HFFc6 (cell line): ENCODE measurements around the gene ASCL2. TPM values are rescaled to one million over a fixed set of nuclear protein-coding genes. Genes with fewer than 3 reads are reported as not detected.
A peak's percentile ranks its signal among the peaks of the same experiment; 100 is the strongest.

Experiments
- DNase-seq: peaks from one replicate; pipeline ENCODE4 v3.0.0-alpha.2; 2018
- H3K27ac Mint-ChIP-seq: 2 replicates; pipeline ENCODE4 v1.8.0; 2020; ENCODE audit warnings: mild to moderate bottlenecking, mixed read lengths
- H3K27me3 Mint-ChIP-seq: 2 replicates; pipeline ENCODE4 v1.8.0; 2021; ENCODE audit warnings: mild to moderate bottlenecking, moderate library complexity, mixed read lengths; ENCODE audit not compliant: insufficient read depth
- H3K36me3 Mint-ChIP-seq: 2 replicates; pipeline ENCODE4 v1.8.0; 2021; ENCODE audit warnings: low read depth, mixed read lengths
- H3K4me1 Mint-ChIP-seq: 2 replicates; pipeline ENCODE4 v1.8.0; 2020; ENCODE audit warnings: low read depth, mixed read lengths
- H3K4me3 Mint-ChIP-seq: 2 replicates; pipeline ENCODE4 v1.8.0; 2020; ENCODE audit warnings: mild to moderate bottlenecking, moderate library complexity, mixed read lengths
- H3K9me3 Mint-ChIP-seq: 2 replicates; pipeline ENCODE4 v1.8.0; 2020; ENCODE audit warnings: mild to moderate bottlenecking, mixed read lengths
- total RNA-seq, 6 experiments: library from RNA; stranded (reverse); fragmentation: NEBNext Ultra II Directional; extraction: Animal tissue kit (Norgen Biotek cat#: 25700); gene quantifications; 2 replicates in 1 of 6; 3 replicates in 5 of 6; pipeline ENCODE4 v1.2.3, GENCODE V29; 2021
- TF ChIP-seq, protein P1 (sequence below): fragments of 200-600 bp; sonication (generic); IDR thresholded peaks from 2 replicates; pipeline ENCODE4 v1.5.0; 2021; ENCODE audit warnings: antibody characterized with exemption, mild to moderate bottlenecking

ASCL2 gene
- total RNA-seq, 6 experiments from 2014 or later, result not detected

DNA sequence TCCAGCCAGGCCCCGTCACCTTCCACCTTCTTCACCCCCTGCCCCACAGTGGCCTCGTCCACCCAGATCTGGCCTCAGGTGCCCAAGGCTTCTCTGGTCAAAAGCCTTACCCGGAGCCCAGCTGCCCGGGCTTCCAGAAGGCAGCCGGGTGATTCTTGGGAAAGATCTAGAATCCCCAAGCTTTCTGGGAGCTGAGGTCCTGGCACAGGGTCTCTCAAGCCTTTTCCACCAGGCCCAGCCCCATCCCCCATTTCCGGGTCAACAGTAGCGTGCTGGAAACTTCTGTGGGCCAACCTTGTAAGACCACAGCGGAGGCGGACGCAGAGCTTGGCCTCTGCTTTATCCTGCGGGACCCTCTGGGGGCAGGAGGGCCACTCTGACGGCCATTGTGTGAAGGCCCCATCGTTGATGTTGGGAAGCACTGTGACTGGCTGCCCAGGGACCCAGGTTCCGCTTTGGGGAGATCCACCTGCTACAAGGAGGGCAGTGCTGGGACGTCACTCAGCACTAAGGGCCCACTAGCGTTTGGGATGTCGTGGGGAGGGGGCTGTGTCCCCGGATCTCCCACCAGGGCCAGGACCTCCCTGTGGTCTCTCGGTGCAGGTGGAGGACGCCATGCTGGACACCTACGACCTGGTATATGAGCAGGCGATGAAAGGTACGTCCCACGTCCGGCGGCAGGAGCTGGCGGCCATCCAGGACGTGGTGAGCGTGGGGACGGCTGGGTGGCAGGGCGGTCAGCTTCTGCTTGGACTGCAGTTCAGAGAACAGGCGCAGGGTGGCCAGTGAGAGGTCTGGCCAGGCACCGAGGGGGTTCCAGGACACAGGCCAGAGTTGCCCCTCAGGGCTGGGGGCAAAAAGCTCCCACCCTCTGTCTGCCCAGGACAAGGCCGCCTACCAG is 42.9 kb upstream of the ASCL2 start:
- Mint-ChIP-seq H3K9me3 (no peaks in the 10 kb centered on the region), H3K27me3 (0 out of 2 replicates have a peak, but pooled peaks cover 2% of the 10 kb centered on the region), H3K27ac (no peak overlapping the region), H3K4me1 (peaks cover 10% of the 10 kb centered on the region), H3K36me3 (no peaks in the 10 kb centered on the region), H3K4me3 (no peak overlapping the region)
- TF ChIP-seq, protein P1, sequence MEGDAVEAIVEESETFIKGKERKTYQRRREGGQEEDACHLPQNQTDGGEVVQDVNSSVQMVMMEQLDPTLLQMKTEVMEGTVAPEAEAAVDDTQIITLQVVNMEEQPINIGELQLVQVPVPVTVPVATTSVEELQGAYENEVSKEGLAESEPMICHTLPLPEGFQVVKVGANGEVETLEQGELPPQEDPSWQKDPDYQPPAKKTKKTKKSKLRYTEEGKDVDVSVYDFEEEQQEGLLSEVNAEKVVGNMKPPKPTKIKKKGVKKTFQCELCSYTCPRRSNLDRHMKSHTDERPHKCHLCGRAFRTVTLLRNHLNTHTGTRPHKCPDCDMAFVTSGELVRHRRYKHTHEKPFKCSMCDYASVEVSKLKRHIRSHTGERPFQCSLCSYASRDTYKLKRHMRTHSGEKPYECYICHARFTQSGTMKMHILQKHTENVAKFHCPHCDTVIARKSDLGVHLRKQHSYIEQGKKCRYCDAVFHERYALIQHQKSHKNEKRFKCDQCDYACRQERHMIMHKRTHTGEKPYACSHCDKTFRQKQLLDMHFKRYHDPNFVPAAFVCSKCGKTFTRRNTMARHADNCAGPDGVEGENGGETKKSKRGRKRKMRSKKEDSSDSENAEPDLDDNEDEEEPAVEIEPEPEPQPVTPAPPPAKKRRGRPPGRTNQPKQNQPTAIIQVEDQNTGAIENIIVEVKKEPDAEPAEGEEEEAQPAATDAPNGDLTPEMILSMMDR, result no peak
- DNase-seq, result no peak

DNA sequence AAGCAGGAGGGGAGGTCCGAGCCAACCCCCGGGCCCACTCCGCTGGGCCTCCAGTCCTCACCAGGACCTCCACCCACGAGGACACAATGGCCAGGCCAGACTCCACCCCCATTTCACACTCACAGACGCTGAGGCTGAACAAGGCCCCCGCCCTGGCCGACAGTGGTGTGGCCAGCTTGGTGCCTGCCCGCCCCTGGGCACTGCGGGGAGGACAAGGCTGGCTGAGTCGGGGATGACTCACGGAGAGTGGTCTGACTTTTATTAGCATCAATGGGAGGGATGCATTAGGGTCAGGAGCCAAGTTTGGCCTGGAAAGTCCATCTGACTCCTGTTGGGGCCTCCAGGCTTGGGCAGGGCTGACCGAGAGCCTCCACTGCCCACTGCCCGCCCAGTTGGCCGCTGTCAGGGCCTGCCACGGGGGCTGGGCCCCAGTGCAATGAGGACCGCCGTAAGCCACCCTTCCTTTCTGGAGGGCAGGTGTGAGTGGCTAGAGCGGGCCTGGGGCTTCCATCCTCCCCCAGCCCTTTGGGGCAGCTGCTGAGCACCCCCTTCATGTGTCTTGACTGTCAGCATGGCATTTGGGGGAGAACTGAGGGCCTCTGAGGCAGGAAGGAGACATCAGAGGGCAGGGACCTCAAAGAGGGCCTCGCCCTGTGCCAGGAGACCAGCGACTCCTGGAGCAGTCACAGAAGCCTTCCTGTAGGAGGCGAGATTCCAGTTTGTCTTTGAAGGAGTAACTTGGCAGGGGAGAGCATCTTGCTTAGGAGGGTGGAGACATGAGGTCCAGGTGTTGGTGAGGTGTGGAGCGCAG is 42.0 kb upstream of the ASCL2 start:
- H3K4me1 Mint-ChIP-seq, result peaks cover 10% of the 10 kb centered on the region
- H3K4me3 Mint-ChIP-seq, result no peak overlapping the region
- no peaks in the 10 kb centered on the region for H3K9me3 Mint-ChIP-seq
- TF ChIP-seq, protein P1, result peak; percentile 37; the same call in 1 of the 2 replicates
- no peaks in the 10 kb centered on the region for H3K36me3 Mint-ChIP-seq
- peaks cover 2% of the 10 kb centered on the region; the same call in 1 of the 2 replicates for H3K27me3 Mint-ChIP-seq
- DNase-seq, result peak; percentile 57
- H3K27ac Mint-ChIP-seq, result peak overlapping the region; percentile 49; the same call in 1 of the 2 replicates

DNA sequence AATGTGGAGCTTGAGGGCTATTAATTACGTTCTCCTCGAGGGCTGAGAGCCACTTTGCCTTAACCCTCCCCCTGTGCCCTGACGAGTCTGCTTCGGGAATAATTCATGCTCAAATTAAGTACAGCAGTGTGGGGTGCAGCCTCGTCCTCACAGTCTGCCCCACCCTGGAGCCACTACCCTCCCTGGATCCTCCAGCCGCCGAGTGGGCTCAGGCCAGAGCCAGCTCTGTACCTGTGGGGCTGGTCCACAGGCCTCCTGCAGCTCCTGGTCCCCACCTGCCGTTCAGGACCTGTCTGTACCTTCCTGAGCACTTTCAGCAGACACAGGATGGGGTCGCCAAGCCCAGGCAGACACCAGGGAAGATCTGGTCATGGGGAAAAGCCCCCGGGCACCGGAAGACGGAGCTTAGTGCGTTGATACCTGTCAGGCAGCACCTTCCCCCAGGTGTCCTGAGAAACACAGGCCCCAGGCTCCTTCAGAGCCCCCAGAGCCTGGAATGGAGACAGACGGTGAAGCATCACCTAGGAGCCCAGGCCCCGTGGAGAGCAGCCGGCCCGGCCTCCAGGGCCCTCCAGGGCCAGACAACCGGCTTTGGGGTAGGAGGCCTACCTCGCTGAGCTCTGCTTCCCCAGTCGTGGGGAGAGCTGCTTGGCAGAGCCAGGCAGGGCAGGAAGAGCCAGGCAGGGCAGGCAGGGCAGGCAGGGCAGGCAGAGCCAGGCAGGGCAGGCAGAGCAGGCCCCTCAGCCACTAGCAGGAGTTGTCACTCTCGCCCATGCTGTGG is 41.2 kb upstream of the ASCL2 start:
- H3K27ac Mint-ChIP-seq, result peak overlapping the region; percentile 43
- peaks cover 12% of the 10 kb centered on the region for H3K4me1 Mint-ChIP-seq
- H3K27me3 Mint-ChIP-seq, result no peaks in the 10 kb centered on the region; the same call in 1 of the 2 replicates
- no peaks in the 10 kb centered on the region for H3K9me3 Mint-ChIP-seq
- DNase-seq, result no peak
- TF ChIP-seq, protein P1, result no peak
- no peak overlapping the region for H3K4me3 Mint-ChIP-seq
- no peaks in the 10 kb centered on the region for H3K36me3 Mint-ChIP-seq

DNA sequence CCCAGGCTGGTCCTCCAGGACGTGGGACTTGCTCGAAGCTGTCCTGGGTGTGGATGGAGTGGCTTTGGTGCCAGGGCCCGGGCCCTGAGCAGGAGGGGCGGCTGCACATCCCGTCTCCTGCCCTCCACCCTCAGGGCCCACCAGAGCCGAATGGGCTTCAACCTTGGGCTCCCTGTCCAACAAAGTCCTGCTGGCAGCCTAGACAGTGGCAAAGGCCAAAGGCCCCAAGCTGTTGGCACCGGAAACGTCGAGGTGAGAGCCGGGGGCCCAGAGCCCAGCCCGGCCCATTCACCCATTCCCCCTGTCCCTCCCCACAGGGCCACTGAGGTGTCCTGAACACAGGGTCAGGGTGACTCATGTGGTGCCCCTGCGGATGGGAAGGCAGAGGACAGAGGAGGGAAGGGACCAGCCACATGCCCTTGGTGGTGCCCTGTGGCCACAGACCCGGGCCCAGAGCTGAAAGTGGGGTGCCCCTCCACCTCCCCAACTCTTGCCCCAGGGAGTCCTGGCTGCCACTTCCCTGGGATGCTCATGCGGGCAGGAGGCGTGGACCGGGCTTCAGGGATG is 40.5 kb upstream of the ASCL2 start:
- H3K9me3 Mint-ChIP-seq, result no peaks in the 10 kb centered on the region
- TF ChIP-seq, protein P1, result no peak
- no peaks in the 10 kb centered on the region for H3K36me3 Mint-ChIP-seq
- H3K27ac Mint-ChIP-seq, result no peak overlapping the region
- no peak overlapping the region for H3K4me3 Mint-ChIP-seq
- DNase-seq, result no peak
- no peaks in the 10 kb centered on the region; the same call in 1 of the 2 replicates for H3K27me3 Mint-ChIP-seq
- peaks cover 19% of the 10 kb centered on the region for H3K4me1 Mint-ChIP-seq
